Neural crest cell (in vitro differentiated cells): ENCODE data around the gene THRB. TPM values are rescaled to one million over a fixed set of nuclear protein-coding genes. Genes with fewer than 3 reads are reported as not detected.

ENCODE experiments used
- DNase-seq: peaks from one replicate; pipeline ENCODE4 v3.0.0; 2021; ENCODE audit warnings: low read depth, mixed read lengths, low spot score
- H3K27ac Mint-ChIP-seq: one replicate; pipeline ENCODE4 v1.8.0; 2021; ENCODE audit warnings: mild to moderate bottlenecking, mixed read lengths; ENCODE audit not compliant: unreplicated experiment
- H3K27me3 Mint-ChIP-seq: 2 replicates; pipeline ENCODE4 v1.8.0; 2021; ENCODE audit warnings: low read depth, mild to moderate bottlenecking, mixed read lengths
- H3K36me3 Mint-ChIP-seq: 2 replicates; pipeline ENCODE4 v1.8.0; 2021; ENCODE audit warnings: low read depth, mild to moderate bottlenecking, mixed read lengths
- H3K4me1 Mint-ChIP-seq: 2 replicates; pipeline ENCODE4 v1.8.0; 2021; ENCODE audit warnings: mixed read lengths
- H3K4me3 Mint-ChIP-seq: one replicate; pipeline ENCODE4 v1.8.0; 2021; ENCODE audit warnings: mild to moderate bottlenecking, mixed read lengths
- H3K9me3 Mint-ChIP-seq: 2 replicates; pipeline ENCODE4 v1.8.0; 2021; ENCODE audit warnings: mixed read lengths
- CTCF ChIP-seq: fragments of 200-600 bp; sonication (generic); conservative IDR thresholded peaks from 2 replicates; pipeline ENCODE4 v1.5.0; 2021; ENCODE audit warnings: antibody characterized with exemption, mild to moderate bottlenecking
- total RNA-seq: library from RNA; stranded (reverse); gene quantifications from 2 replicates; pipeline ENCODE4 v1.2.1, GENCODE V29; 2021

THRB gene
- total RNA-seq, 1 donor from 2014 or later: 0.65 TPM

DNA sequence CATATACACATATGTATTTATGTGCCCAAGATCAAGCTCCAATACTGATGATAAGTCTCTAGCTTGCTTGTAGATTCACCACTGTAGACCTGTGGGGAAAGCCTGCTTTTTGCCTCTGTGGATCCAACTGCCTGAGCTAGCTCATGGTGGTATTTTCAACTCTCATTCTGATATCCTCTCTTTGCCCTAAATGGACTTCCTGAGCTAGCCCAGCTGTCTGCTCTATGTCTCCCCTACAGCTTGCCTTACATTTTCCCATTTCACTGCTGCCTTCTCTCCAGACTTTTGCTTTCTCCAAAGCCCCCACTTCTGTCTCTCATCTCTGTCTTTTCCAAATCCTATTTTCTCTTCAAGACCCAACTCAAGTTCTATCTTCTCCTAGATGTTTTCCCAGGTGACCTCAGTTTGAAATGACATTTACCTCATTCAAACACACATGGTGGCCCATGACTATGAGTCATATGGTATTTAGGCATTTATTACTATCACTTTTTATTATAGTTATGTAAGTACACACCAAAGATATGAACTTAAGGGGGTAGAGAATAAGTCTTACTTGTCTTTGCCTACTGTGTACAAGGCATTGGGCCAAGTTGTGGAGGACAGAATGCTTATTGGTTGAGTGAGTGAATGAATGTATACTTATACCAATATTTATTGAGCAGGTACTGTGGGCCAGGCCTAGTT lies 357.9 kb downstream of the THRB start:
- no peak for TF ChIP-seq CTCF
- no peaks in the 10 kb centered on the region for H3K27me3 Mint-ChIP-seq
- no peak overlapping the region for H3K4me3 Mint-ChIP-seq
- H3K36me3 Mint-ChIP-seq: no peaks in the 10 kb centered on the region
- H3K27ac Mint-ChIP-seq: no peak overlapping the region
- H3K4me1 Mint-ChIP-seq: no peaks in the 10 kb centered on the region
- H3K9me3 Mint-ChIP-seq: no peaks in the 10 kb centered on the region
- no peak for DNase-seq

DNA sequence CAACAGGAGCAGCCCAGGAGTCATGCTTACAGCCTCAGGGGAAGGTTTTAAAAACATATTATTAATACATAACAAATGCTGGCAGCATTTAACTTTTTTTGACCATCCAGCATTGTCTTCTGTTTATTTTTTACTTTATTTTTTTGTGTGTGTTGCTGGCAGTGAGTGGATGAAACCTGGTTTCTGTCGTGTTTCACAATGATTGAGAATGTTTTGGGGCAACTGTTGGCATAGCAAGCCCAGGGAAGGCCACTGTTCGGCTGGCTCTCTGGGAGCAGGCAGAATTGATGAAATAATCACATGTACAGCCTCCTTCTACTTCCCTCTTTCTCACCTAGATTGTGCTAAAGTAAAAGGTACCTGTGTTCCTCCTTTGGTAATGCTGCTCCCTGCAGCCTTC lies 359.4 kb downstream of the THRB start:
- no peak overlapping the region for H3K4me3 Mint-ChIP-seq

GRCh38 chr3:24133942-24134341 lies 360.7 kb downstream of the THRB start:
- no peak for DNase-seq
- H3K4me3 Mint-ChIP-seq: no peak overlapping the region
- no peaks in the 10 kb centered on the region for H3K27me3 Mint-ChIP-seq
- H3K9me3 Mint-ChIP-seq: no peaks in the 10 kb centered on the region
- H3K36me3 Mint-ChIP-seq: no peaks in the 10 kb centered on the region
- no peak overlapping the region for H3K27ac Mint-ChIP-seq
- H3K4me1 Mint-ChIP-seq: no peaks in the 10 kb centered on the region
- TF ChIP-seq CTCF: no peak

More for the DNA sequence above, 359.4 kb downstream of the THRB start:
- no peak for TF ChIP-seq CTCF
- Mint-ChIP-seq H3K4me1 (no peaks in the 10 kb centered on the region), H3K36me3 (no peaks in the 10 kb centered on the region), H3K27ac (no peak overlapping the region), H3K27me3 (no peaks in the 10 kb centered on the region), H3K9me3 (no peaks in the 10 kb centered on the region)
- DNase-seq: no peak

DNA sequence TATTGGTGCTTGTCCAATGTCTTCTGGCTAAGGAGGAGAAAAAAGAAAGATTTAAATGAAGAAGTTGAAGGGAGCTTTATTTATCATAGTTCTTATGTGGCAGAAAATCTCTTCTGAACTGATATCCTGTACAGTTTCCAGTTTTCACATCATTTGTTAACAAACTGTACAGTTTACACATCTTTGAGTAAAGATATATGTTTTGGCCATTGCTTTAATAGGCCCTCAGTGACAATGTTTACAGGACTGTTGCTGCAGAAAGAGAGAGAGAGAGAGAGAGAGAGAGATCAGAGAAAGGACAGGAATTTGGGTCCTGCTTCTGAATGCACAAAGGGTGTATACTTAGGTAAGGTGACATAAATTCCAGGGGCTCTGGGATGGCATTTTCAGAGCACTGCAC lies 361.2 kb downstream of the THRB start:
- H3K36me3 Mint-ChIP-seq: no peaks in the 10 kb centered on the region
- DNase-seq: no peak
- no peak overlapping the region for H3K4me3 Mint-ChIP-seq
- no peak for TF ChIP-seq CTCF
- H3K4me1 Mint-ChIP-seq: no peaks in the 10 kb centered on the region
- H3K9me3 Mint-ChIP-seq: no peaks in the 10 kb centered on the region
- H3K27ac Mint-ChIP-seq: no peak overlapping the region
- no peaks in the 10 kb centered on the region for H3K27me3 Mint-ChIP-seq

GRCh38 chr3:24129549-24129948 lies 365.1 kb downstream of the THRB start:
- Mint-ChIP-seq H3K27me3 (no peaks in the 10 kb centered on the region), H3K9me3 (no peaks in the 10 kb centered on the region), H3K4me3 (no peak overlapping the region), H3K27ac (no peak overlapping the region), H3K36me3 (no peaks in the 10 kb centered on the region), H3K4me1 (no peaks in the 10 kb centered on the region)
- DNase-seq: no peak
- no peak for TF ChIP-seq CTCF
